Hematopoietic multipotent progenitor cell treated with erythropoietin and hydrocortisone succinate and interleukin-3 and kit ligand, for 15 days (in vitro differentiated cells): ENCODE data around the gene GJA5.
"Not testable (repeated sequence)": the region's sequence is repeated elsewhere in the genome, so short reads cannot be mapped to it uniquely, and the experiment has no call there.

ENCODE experiments used
- DNase-seq: peaks from one replicate; pipeline ENCODE4 v3.0.0-alpha.2; 2015; ENCODE audit warnings: low spot score

Gene GJA5

GRCh38 chr1:147762233-147763024, 2.0 kb upstream of the GJA5 start:
- DNase-seq: no peak

GRCh38 chr1:147758379-147759100, 1.9 kb downstream of the GJA5 start:
- no peak for DNase-seq

- DNase-seq: no peak
Observed at GRCh38 chr1:147757015-147757990, 3.1 kb downstream of the GJA5 start.

- DNase-seq: no peak
Observed at GRCh38 chr1:147756341-147756740, 4.1 kb downstream of the GJA5 start.

- no peak for DNase-seq
Observed at GRCh38 chr1:147754661-147755060, 5.7 kb downstream of the GJA5 start.

GRCh38 chr1:147753081-147753480, 7.3 kb downstream of the GJA5 start:
- no peak for DNase-seq

- no peak for DNase-seq
Observed at GRCh38 chr1:147752511-147752910, 7.9 kb downstream of the GJA5 start.

- DNase-seq: no peak
Observed at GRCh38 chr1:147751346-147751745, 9.1 kb downstream of the GJA5 start.

- no peak for DNase-seq
Observed at GRCh38 chr1:147750618-147751217, 9.7 kb downstream of the GJA5 start.

GRCh38 chr1:147749792-147750191, 10.6 kb downstream of the GJA5 start:
- no peak for DNase-seq

GRCh38 chr1:147748676-147749350, 11.6 kb downstream of the GJA5 start:
- no peak for DNase-seq

GRCh38 chr1:147747966-147748365, 12.4 kb downstream of the GJA5 start:
- no peak for DNase-seq

- DNase-seq: no peak
Observed at GRCh38 chr1:147745271-147745670, 15.1 kb downstream of the GJA5 start.

- no peak for DNase-seq
Observed at GRCh38 chr1:147741065-147741464, 19.3 kb downstream of the GJA5 start.

GRCh38 chr1:147740391-147740790, 20.0 kb downstream of the GJA5 start:
- DNase-seq: no peak

- DNase-seq: no peak
Observed at GRCh38 chr1:147738739-147739476, 21.5 kb downstream of the GJA5 start.

- no peak for DNase-seq
Observed at GRCh38 chr1:147738129-147738528, 22.3 kb downstream of the GJA5 start.

- DNase-seq: no peak
Observed at GRCh38 chr1:147736883-147737282, 23.5 kb downstream of the GJA5 start.

GRCh38 chr1:147735423-147735822, 25.0 kb downstream of the GJA5 start:
- no peak for DNase-seq

- not testable (repeated sequence) for DNase-seq
Observed at GRCh38 chr1:147734291-147734841, 26.0 kb downstream of the GJA5 start.
